Heart left ventricle (tissue), 16 donors: ENCODE measurements around the gene RFX3. TPM values are rescaled to one million over a fixed set of nuclear protein-coding genes. Genes with fewer than 3 reads are reported as not detected.

Experiments used
- ATAC-seq, 4 donors: fragments of 200-7000 bp; cut with Tn5 transposase; one replicate each; pipeline ENCODE4 v1.9.1; 2020 to 2022; ENCODE audit warnings: moderate library complexity in 4 of 4, mild to moderate bottlenecking in 3 of 4, moderate number of reproducible peaks in 1 of 4
- DNase-seq, 5 donors: peaks; one replicate each; pipeline ENCODE4 v3.0.0-alpha.2; 2020
- H3K27ac ChIP-seq, 12 donors: fragments of 200-600 bp; sonication (generic) in 4 of 12; one replicate each; pipeline versions ENCODE4 v1.5.0 to v1.8.0; 2016 to 2022; ENCODE audit warnings: mild to moderate bottlenecking in 2 of 12
- H3K27me3 ChIP-seq, 9 donors: fragments of 200-600 bp; sonication (generic) in 2 of 9; one replicate each; pipeline versions ENCODE4 v1.5.1 to v1.8.0; 2016 to 2022; ENCODE audit warnings: mild to moderate bottlenecking in 3 of 9
- H3K36me3 ChIP-seq, 9 donors: fragments of 200-600 bp; sonication (generic) in 2 of 9; one replicate each; pipeline versions ENCODE4 v1.5.0 to v1.8.0; 2018 to 2022; ENCODE audit warnings: mild to moderate bottlenecking in 2 of 9
- H3K4me1 ChIP-seq, 12 donors: fragments of 200-600 bp; sonication (generic) in 4 of 12; one replicate each; pipeline versions ENCODE4 v1.5.0 to v1.8.0; 2016 to 2022; ENCODE audit warnings: mild to moderate bottlenecking in 3 of 12
- H3K4me3 ChIP-seq, 12 donors: fragments of 200-600 bp; sonication (generic) in 4 of 12; one replicate each; pipeline versions ENCODE4 v1.5.0 to v1.8.0; 2017 to 2022; ENCODE audit warnings: mild to moderate bottlenecking in 9 of 12, moderate library complexity in 4 of 12
- H3K9me3 ChIP-seq, 12 donors: fragments of 200-600 bp; sonication (generic) in 4 of 12; one replicate each; pipeline versions ENCODE4 v1.5.0 to v1.8.0; 2016 to 2022; ENCODE audit warnings: mild to moderate bottlenecking in 1 of 12
- POLR2A ChIP-seq, 2 donors: fragments of 450-650 bp; IDR thresholded peaks; one replicate each; pipeline ENCODE4 v1.6.1; 2017; ENCODE audit warnings: antibody characterized with exemption in 2 of 2, mild to moderate bottlenecking in 2 of 2, moderate library complexity in 2 of 2
- WGBS, 4 donors: extraction: QIAGEN DNeasy Blood & Tissue Kit in 2 of 4; methylation state at CpG; one replicate each; pipeline versions ENCODE4 v1.1.5 to v1.1.7; 2013 to 2018; 5-methylcytosine and 5-hydroxymethylcytosine counted together
- intact Hi-C, 10 donors: fragments of 100-400 bp; cut with DNase I; formaldehyde crosslinking; loops; one replicate each; pipeline versions ENCODE4 v1.11.1 to v1.14.2; 2022
- polyA plus RNA-seq, 2 donors: library from polyadenylated mRNA; stranded (reverse); fragments of 200-250 nt; gene quantifications; one replicate each; pipeline ENCODE4 v1.2.3, GENCODE V29; 2013
- total RNA-seq, 9 donors: library from RNA; depleted of rRNA in 2 of 9; stranded (reverse); fragments of >200 nt in 2 of 9; fragmentation: NEBNext Ultra II Directional in 3 of 9; extraction: Animal tissue kit (Norgen Biotek cat#: 25700) in 3 of 9; gene quantifications; one replicate each; pipeline versions ENCODE4 v1.1.0 to v1.2.4, GENCODE V29; 2016 to 2023
- TF ChIP-seq, protein P1 (sequence below), 12 donors: fragments of 200-600 bp; sonication (generic) in 4 of 12; IDR thresholded peaks; one replicate each; pipeline versions ENCODE4 v1.5.0 to v1.8.0; 2018 to 2022; ENCODE audit warnings: antibody characterized with exemption in 12 of 12, mild to moderate bottlenecking in 5 of 12
- donor health status: ischemic (EF 13 %, LVEDD 7.1; RV severe dilation, severe dysfunction).
- donor health status: healthy with polysubstance abuse.
- donor health status: DM: no; HTN: yes; CAD: no.
- donor health status: DM: no; HTN: no; CAD: no.
- donor health status: ischemic (EF 25% LVEDD 6.9; RV normal size, moderate dysfunction).
- donor health status: ischemic (EF 25% LVEDD 5.7; RV mildly dilated, moderate dysfunction).
- donor health status: healthy.
- donor health status: DM: yes; HTN: yes; CAD: no.
- donor health status: ischemic (EF 35%, LVEDD 5.7; RV mildly dilated, moderate dysfunction).
- donor health status: nonischemic (EF 11% LVEDD 7.7; RV severe dilation, severe dysfunction).
- donor health status: DM: yes; HTN: yes; CAD: no.
- donor health status: PGD.
- donor health status: ischemic (EF 29% LVEDD 5.4; RV normal size, mild dysfunction).
- donor health status: nonischemic (EF 23%, LVEDD 6.1; RV moderate dilation, normal function).

The RFX3 gene
- total and polyA plus RNA-seq, 11 donors = 0.80 to 8.3 (median 2.9) TPM

DNA sequence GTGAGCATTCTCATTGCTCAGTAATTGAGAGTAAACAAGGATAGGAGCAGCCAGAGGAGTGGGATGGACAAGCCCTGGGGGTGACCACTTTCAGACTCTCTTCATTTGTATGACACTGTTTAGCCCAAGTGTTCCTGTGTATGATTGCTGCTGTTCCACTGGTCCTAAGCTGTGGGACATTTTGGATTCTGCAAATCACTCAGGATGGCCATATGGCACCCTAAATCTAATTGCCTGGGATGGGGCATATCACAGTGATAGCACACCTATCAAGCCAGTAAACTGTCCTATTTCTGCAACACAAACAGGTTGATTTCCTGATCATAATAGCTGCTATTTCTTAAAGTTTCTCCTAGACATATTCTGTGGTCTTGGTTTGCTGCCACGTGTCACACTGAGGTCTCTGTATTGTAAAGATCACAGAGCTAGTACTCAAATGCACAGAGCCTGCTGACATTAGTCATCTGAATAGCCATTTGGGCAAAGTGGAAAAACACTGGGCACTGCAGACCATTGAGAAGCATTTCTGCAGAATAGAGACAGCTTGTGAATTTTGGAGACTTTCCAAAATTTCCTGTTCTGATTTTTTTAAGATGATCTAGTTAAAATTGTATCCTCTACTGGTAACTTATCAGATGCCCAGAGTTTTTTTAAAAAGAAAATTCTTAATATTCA lies 320.2 kb downstream of the RFX3 start:
- WGBS, 4 donors = 62 to 87% (median 63%) methylated on average over 1 of the region's 1 CpG
- Histone ChIP-seq H3K9me3 (peaks cover 0 to 8% (median 0%) of the 10 kb centered on the region in 12 donors), H3K4me1 (no peaks in the 10 kb centered on the region), H3K27ac (no peak overlapping the region), H3K27me3 (peaks cover 0 to 3% (median 0%) of the 10 kb centered on the region in 9 donors), H3K4me3 (no peak overlapping the region), H3K36me3 (no peaks in the 10 kb centered on the region)
- intact Hi-C loops = no loop called here
- no peak for ATAC-seq
- TF ChIP-seq POLR2A (IDR thresholded peaks at IDR 0.05) = no peak
- TF ChIP-seq, protein P1, sequence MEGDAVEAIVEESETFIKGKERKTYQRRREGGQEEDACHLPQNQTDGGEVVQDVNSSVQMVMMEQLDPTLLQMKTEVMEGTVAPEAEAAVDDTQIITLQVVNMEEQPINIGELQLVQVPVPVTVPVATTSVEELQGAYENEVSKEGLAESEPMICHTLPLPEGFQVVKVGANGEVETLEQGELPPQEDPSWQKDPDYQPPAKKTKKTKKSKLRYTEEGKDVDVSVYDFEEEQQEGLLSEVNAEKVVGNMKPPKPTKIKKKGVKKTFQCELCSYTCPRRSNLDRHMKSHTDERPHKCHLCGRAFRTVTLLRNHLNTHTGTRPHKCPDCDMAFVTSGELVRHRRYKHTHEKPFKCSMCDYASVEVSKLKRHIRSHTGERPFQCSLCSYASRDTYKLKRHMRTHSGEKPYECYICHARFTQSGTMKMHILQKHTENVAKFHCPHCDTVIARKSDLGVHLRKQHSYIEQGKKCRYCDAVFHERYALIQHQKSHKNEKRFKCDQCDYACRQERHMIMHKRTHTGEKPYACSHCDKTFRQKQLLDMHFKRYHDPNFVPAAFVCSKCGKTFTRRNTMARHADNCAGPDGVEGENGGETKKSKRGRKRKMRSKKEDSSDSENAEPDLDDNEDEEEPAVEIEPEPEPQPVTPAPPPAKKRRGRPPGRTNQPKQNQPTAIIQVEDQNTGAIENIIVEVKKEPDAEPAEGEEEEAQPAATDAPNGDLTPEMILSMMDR (IDR thresholded peaks at IDR 0.05) = no peak
- no peak for DNase-seq

- Histone ChIP-seq H3K27me3 (peaks cover 0 to 4% (median 0%) of the 10 kb centered on the region in 9 donors), H3K4me3 (no peak overlapping the region), H3K36me3 (no peaks in the 10 kb centered on the region), H3K27ac (no peak overlapping the region), H3K9me3 (peaks cover 0 to 8% (median 0%) of the 10 kb centered on the region in 12 donors), H3K4me1 (no peaks in the 10 kb centered on the region)
- TF ChIP-seq POLR2A (IDR thresholded peaks at IDR 0.05) = no peak
- TF ChIP-seq, protein P1 (IDR thresholded peaks at IDR 0.05) = no peak
- DNase-seq = no peak
- 86 to 94% (median 91%) methylated on average over 4 of the region's 4 CpGs for WGBS, 4 donors
- intact Hi-C loops = no loop called here
- no peak for ATAC-seq
These were observed 325.4 kb downstream of the RFX3 start for GRCh38 chr9:3200331-3200774.

GRCh38 chr9:3193791-3194190 lies 332.0 kb downstream of the RFX3 start:
- DNase-seq (no peak), ATAC-seq (no peak)
- no peaks in the 10 kb centered on the region for H3K36me3 ChIP-seq
- H3K4me3 ChIP-seq = no peak overlapping the region
- TF ChIP-seq, protein P1 (IDR thresholded peaks at IDR 0.05) = no peak
- TF ChIP-seq POLR2A (IDR thresholded peaks at IDR 0.05) = no peak
- WGBS, 4 donors = 80 to 86% (median 84%) methylated on average over 4 of the region's 4 CpGs
- no peak overlapping the region for H3K27ac ChIP-seq
- no peaks in the 10 kb centered on the region for H3K9me3 ChIP-seq
- H3K27me3 ChIP-seq = peaks cover 0 to 4% (median 0%) of the 10 kb centered on the region in 9 donors
- no peaks in the 10 kb centered on the region for H3K4me1 ChIP-seq
- intact Hi-C loops = no loop called here

GRCh38 chr9:3191715-3192114 lies 334.1 kb downstream of the RFX3 start:
- H3K9me3 ChIP-seq = no peaks in the 10 kb centered on the region
- 41 to 60% (median 53%) methylated on average over 5 of the region's 5 CpGs for WGBS, 4 donors
- H3K27me3 ChIP-seq = peaks cover 0 to 11% (median 0%) of the 10 kb centered on the region in 9 donors
- TF ChIP-seq, protein P1 (IDR thresholded peaks at IDR 0.05) = no peak
- no peak for TF ChIP-seq POLR2A (IDR thresholded peaks at IDR 0.05)
- H3K36me3 ChIP-seq = no peaks in the 10 kb centered on the region
- no peak overlapping the region for H3K4me3 ChIP-seq
- ATAC-seq (no peak), DNase-seq (no peak)
- intact Hi-C loops = no loop called here
- H3K27ac ChIP-seq = no peak overlapping the region
- no peaks in the 10 kb centered on the region for H3K4me1 ChIP-seq
